ENCODE results near the gene CLDN15.

Gene CLDN15

DNA sequence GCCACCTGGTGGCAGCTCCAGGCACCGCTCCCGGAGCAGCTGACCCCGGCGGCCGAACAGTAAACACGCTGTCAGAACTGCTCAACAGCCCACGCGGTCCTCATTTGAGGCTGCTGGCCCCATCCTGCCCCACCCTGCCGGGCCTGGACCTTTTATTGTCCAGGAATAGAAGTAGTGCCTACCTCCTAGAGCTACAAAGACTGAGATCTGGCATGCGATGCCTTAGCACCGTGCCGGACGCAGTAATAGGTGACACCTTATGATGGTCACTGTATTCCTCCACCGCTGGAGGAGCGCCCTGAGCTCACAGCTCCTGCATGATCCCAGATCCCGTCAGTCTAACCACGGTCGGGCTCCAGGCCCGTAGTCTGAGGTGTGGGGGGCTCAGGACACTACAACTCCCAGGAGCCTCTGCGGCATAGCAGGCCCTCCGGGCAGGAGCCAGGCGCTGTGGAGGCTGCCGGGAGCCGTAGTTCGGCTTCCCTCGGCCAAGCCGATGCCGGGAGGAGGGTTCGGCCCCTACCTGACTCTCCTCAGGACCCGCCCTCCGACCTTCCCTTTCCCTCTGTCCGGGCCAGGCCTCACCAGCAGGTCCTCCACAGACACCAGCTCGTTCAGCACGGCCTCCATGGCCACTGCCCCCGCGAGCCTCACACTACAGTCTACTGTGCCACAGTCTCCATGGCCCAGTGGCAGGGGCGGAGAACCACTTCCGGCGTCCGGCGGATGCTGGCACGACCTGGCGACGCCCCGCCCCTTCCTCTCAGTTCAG, 7.0 kb upstream of the CLDN15 start, which contains the start of gene FIS1:
Gene FIS1, minus strand, starts transcription at position 707 of the 772 bp plus-strand sequence. Its CDS starts 77 bp downstream, at position 630.
- peak; percentile 89 for DNase-seq (ENCODE audit: low spot score)

DNA sequence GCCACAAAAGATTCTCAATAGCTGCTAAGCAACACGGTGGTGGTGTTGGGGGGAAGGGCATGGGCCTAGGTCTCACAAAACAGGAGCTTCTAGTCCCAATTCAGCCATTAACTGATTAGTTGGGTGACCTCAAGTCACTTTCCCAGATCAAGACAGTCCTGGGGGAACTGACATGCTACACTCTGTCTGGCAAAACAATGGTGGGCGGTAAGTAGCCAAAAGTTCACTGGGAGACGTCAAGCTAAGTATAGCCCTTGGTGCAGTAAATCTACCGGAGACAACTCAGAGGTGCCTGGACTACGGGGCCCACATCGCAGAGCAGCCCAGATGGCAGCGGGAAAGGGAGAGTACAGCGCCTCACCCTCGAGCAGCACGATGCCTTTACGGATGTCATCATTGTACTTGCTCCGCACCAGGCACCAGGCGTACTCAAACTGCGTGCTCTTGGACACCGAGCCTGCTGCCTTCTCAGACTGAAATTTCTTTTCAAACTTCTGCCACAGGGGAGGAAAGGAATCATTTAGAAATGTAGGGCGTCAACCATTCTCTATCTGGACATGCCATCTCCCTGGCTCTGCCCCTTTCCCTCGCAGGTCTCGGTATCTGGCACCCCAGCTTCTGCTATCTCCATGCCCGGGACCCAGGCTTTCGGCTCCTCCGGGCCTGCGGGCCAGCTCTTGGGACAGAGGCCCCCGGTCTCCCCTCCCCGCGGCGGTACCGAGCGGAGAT, 6.2 kb upstream of the CLDN15 start:
- peak; percentile 3 for DNase-seq (ENCODE audit: low spot score)

DNA sequence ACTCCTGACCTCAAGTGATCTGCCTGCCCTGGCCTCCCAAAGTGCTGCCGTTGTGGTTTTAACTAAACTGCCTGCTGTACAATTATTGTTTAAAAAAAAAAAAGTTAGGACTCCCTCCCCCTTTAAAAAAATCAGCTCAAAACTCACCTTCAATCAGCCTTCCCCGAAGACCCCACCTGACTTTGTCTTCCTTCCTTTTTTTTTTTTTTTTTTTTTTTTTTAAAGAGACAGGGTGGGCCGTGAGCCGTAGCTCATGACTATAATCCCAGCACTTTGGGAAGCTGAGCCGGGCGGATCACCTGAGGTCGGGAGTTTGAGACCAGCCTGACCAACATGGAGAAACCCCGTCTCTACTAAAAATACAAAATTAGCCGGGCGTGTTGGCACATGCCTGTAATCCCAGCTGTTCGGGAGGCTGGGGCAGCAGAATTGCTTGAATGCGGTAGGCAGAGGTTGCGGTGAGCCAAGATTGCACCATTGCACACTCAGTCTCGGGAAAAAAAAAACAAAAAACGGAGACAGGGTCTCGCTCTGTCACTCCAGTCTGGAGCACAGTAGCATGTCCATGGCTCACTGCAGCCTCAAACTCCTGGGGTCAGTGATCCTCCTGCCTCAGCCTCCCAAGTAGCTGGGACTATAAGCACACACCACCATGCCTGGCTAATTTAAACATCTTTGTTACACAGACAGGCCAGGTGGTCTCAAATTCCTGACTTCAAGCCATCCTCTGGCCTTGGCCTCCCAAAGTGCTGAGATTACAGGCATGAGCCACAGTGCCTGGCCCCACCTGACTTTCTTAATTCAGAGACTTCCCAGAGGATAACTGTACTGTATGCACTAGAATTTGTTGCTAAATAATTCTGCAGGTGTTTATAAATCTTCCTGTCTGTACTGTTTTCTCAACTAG, 4.1 kb upstream of the CLDN15 start:
- no peak for DNase-seq (ENCODE audit: low spot score)

DNA sequence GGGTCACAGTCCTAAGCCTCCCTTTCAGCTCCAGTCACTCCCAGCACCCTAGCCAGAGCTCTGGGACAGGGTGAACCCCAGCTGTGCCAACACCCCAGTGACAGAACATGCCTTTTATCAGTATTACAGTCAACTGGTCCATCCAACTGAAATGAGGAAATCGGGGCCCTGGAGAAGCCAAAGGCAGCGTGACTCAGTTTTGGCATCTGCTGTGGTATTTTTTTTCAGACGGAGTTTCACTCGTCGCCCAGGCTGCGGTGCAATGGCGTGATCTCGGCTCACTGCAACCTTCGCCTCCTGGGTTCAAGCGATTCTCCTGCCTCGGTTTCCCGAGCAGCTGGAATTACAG, 3.4 kb upstream of the CLDN15 start:
- no peak for DNase-seq (ENCODE audit: low spot score)

DNA sequence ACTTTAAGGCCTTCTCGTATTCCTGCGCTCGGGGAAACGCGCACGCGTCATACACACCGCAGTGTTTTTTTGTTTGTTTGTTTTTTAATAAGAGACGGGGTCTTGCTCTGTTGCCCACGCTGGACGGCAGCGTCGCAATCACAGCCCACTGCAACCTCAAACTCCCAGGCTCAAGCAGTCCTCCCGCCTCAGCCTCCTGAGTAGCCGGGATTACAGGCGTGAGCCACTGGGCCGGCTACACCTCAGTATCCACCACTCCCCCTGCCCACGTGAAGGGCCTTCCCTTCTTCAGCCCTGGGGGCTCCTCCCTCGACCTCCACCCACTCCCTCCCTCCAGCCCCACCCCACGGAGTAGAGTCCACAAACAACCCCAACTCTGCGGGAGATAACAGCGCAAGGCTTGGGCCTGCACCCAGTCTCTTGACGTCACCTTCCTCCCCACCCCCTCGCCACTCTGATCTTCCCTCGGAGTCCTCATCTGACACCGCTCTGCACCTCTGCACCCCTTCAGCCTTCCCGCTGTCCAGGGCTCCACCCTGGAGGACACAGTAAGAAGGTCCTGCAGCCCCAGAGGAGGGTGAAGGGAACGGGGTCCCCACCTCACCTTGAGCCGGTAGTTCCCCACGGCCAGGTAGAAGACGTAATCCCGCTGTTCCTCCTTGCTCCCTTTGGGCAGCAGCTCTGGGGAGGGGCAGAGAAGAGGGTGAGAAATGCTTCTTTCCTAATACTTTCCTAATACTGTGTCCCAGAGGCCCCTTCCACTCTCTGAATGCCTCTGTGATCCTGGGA, 2.8 kb upstream of the CLDN15 start:
- DNase-seq (ENCODE audit: low spot score) = no peak

DNA sequence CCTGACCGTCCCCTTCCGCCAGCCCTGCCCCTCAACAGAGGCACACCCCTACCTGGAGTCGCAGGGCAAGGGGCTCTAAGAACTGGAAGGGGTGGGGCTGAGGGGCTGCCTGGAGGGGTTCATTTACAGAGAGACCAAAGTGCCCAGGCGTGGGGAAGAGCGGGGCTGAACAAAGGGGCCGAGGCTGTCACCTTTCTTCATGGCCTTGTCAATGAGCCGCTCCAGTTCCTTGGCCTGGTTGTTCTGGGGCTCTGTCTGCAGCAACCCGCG, 2.3 kb upstream of the CLDN15 start:
- DNase-seq (ENCODE audit: low spot score) = no peak

DNA sequence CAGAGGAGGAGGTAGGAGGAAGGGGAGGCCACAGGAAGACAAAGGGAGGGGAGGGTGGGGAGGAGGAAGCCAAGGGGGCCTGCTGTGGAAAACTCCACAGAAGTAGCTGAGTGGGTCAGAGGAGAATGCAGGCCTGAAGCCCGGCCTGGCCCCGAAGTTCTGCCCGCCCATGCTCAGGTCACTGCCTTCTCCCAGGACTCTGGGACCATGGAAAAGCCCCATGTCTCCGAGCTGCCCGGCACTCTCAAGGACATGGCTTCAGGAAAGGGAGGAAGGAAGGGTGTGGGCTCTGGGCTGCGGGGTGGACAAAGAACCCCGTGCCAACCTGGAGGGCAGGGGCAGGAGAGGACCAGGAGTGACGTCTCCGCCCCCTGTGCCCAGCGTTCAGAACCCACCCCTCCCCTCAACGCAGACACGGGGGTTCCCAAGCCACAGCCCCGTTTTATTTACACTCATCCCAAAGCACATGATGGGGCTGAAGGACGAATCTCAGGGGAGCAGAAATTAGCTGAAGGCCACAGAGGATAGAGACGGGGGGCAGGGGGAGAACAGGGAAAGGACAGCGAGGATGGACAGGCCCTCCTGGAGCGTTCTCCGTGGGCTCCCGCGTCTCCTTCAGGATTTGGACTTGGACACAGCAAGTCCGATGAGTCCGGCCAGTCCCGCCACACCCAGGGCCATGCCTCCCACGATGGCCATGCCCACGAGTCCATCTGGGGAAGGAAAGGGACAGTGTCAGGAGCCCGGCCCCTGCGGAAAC, 1.8 kb upstream of the CLDN15 start:
- no peak for DNase-seq (ENCODE audit: low spot score)

DNA sequence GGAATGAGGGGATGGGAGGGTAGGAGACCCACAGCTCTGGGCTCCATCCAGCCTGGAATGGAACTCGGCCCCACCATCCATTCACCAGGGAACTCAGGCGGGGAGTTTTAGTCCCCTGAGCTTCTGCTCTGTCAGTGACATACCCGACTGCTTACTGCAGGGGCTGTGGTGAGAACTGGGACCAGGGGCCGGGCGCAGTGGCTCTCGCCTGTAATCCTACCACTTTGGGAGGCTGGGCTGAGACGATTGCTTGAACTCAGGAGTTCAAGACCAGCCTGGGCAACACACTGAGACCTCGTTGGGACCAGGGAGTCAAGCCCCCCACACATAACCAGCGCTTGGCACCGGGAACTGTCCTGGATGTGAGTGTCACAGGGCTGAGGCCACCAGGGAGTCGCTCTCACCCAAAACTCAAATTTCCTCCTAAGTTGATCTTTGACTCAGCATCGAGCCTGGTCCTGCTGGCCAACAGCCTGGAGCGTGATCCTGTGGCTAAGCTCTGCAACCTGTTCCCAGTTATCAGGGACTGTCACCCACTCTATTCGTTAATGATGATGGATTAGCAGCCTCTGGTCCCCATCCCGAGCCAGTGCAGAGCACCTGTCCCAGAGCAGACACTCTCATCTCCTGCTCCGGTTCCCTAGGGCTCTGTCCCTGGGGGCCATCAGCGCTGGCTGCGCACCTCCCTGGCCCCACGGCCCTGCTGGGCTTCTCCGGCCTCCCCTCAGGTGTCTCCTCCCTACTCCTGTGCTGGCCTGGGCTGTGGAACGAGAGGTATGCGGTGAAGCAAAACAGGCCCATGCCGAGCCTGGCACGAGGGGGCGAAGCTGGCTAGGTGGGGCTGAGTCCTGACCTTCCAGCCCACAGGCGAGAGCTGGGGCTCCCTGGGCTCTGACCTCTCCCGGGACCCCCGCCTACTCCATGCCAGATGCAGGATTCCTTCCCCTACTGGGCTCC, 902 bp upstream of the CLDN15 start:
- DNase-seq (ENCODE audit: low spot score) = no peak

DNA sequence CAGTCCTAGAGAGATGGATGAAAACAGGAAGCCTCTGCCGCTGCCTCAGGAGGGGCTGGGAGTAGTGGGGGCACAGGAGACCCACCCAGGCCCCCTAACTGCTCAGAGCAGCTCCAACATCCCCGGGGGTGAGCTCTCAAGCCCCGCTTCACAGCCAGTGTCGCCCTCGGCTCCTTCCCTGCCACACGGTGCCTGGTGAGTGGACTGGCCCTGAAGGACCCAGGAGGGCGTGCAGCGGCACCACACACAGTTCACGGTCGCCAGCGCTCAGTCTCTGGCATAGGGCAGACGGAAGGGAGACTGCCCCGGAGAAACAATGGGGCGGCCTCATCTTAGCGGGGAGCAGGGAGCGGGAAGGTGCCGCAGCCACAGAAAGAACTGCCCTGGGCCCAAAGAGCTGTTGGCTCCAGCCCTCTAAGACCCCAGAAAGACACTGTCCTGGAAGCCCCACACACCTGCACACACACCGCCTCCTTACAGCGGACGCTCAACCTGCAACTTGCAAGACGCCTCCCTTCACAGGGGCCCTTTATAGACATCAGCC, 1.2 kb downstream of the CLDN15 start:
- no peak for DNase-seq (ENCODE audit: low spot score)

DNA sequence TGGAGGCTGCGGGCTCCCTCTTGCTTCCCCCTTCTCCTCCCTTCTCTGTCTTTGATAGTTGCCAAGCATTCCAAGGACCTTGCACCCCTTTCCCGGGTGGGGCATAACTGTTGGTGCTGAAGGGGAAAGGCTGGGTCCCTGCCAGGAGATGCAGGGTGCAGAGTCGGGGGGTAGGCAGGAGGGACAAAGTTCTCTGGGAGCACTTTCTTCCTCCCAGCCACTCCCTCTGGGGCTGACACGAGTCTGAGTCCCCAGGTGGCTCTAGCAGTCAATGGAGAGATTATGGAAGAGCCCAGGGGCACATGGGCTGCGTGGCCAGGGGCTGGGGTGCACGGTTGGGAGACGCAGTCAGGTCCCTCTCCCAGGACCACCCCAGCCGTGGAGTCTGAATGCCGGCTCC, 2.1 kb downstream of the CLDN15 start:
- no peak for DNase-seq (ENCODE audit: low spot score)

DNA sequence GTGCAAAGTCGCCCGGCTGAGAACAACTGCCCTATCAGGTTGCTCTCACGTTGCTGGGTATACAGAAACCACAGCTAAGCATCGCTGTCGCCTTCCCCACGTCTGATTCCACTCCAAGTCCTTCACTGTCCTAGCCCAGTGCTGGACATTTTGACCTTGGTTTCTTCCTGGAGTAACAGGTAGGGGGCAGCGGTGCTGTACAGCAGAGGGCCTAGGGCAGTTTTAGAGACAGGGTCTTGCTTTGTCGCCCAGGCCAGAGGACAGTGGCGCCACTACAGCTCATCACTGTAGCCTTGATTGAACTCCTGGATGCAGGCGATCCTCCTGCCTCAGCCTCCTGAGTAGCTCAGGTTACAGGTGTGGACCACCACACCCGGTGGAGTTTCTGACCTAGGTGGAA, 2.6 kb downstream of the CLDN15 start:
- no peak for DNase-seq (ENCODE audit: low spot score)

DNA sequence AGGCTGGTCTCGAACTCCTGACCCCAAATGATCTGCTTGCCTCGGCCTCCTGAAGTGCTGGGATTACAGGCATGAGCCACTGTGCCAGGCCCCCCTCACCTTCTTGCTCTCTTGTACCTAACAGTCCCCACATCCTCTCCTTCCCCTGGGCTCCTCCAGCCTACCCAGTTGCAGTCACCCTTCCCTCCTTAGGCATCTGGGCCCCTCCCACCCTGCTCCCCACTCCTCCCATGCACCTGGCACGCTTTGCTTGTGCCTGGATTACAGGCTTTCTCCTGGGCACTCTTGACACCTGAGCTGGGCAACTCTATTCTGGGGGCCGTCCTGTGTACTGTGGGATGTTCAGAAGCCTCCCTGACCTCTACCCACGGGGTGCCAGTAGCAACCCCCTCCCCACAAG, 3.0 kb downstream of the CLDN15 start:
- no peak for DNase-seq (ENCODE audit: low spot score)

DNA sequence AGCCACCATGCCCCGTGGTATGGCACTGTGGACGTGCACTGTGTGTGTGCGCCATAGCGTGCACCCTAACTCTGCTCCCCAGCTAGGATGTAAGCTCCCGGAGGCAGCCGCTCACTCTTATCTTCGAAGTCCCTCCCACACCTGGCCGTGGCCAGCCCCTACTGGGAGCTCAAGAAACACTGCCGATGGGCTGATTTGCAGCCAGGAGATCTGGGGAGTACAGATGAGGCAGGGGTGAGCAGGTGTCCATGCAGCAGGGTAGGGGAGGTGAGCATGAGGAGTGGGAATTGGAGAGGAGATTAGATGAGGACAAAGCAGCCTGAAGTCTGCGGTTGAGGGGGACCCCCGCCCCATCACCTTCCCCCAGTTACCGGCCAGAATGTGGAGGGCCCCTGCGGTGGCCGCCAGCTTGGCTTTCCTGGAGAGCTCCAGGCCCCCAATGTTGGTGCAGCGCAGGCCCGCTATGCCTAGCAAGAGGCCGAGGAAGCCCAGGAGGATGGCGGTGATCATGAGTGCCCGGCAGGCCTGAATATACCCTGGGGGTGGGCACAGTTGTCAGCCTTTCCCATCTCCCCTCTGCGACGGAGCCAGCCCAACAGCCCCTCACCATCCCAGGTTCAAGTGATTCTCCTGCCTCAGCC, 3.6 kb downstream of the CLDN15 start:
- DNase-seq (ENCODE audit: low spot score) = no peak

DNA sequence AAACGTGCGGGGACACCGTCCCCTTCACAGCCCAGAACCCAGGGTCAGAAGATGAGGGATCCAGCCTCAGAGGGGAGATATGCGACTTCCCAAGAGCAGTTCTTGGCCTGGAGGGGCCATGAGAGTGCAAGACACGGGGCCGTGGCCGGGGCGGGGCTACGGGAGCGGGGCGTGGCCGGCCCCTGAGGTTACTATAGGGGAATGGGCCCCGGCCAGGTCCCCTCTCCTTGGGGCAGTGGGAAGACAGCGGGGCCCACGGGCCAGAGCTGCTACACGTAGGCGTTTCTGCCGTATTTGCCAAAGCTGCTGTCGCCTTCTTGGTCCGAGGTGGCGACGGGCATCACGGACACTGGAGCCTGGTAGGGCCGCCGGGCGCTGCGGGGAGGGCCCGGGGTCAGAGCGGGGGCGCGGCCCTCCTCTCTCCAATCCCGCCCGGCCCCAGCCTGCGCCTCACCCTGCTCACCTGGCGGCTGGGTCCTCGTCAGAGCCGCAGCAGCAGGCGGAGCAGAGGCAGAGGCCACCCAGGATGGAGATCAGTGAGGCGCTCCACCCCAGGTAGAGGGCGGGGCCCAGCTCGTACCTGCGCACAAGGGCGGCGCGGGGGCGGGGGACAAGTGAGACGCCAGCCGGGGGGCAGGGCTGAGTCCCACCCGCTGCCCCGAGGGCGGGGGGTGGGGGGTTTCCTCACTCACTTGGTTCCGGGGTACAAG, 5.3 kb downstream of the CLDN15 start:
- DNase-seq (ENCODE audit: low spot score) = no peak

DNA sequence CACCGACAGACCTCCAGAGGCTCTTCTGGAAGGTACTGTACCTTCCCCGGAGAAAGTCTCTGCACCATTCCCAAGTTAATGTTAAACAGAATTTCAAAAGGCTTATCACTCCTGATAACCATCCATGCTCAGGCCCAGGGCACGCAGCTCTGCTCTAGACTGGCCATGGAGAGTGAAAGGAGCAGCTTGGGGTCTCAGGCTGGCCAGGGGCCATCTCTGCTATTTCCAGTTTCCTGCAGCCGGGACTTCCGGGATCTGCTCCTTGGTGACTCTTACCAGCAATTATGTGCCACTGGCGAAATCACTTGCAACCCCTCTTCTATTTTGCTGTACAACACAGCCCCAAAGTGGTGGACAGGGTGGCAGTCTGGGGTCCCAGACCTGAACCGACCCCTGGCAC, 6.0 kb downstream of the CLDN15 start:
- DNase-seq (ENCODE audit: low spot score) = no peak

DNA sequence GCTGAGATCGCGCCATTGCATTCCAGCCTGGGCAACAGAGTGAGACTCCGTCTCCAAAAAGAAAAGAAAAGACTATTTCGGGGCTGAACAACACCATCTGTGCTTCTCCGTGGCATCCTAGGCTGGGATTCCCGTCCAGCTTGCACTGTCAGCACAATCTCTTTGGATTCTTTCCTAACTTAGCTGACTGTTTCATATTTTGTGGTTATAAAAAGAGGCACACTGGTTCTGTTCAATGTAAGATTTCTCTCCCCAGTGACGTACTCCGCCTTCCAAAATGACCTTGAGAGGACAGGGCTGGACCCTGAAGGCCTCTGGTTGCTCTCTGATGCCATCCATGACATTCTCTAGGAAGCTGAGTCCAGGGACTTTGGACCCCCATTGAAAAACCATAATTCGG, 10.9 kb downstream of the CLDN15 start:
- no peak for DNase-seq (ENCODE audit: low spot score)

DNA sequence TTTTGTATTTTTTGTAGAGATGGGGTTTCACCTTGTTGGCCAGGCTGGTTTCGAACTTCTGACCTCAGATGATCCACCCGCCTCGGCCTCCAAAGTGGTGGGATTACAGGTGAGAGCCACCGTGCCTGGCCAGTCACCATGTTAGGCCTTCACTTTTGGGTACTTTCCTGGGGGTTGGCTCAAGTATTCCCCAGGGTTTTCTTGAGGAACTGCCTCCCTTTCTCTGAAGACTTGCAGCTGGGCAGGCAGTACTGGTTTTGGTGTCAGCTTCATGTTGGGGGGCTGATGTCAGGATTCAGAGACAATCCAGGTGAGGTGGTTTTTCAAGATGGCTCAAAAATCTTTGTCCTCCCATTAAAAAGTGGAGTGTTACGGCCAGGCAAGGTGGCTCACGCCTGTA, 12.0 kb downstream of the CLDN15 start:
- no peak for DNase-seq (ENCODE audit: low spot score)

DNA sequence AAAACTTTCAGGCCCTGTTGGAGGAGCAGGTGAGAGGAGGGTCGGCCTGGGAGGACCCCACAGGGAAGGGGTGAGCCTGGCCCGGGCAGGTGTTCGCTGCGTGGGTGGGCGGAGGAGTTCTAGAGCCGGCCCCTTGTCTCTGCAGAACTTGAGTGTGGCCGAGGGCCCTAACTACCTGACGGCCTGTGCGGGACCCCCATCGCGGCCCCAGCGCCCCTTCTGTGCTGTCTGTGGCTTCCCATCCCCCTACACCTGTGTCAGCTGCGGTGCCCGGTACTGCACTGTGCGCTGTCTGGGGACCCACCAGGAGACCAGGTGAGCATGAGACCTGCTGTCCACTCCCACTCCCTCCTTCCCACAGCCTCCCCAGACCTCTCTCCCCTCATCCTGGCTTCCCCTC, 14.1 kb downstream of the CLDN15 start:
- no peak for DNase-seq (ENCODE audit: low spot score)
